ENCODE data around the gene ZNF853.
"Not testable (repeated sequence)": the region's sequence is repeated elsewhere in the genome, so short reads cannot be mapped to it uniquely, and the experiment has no call there.

Gene ZNF853

DNA sequence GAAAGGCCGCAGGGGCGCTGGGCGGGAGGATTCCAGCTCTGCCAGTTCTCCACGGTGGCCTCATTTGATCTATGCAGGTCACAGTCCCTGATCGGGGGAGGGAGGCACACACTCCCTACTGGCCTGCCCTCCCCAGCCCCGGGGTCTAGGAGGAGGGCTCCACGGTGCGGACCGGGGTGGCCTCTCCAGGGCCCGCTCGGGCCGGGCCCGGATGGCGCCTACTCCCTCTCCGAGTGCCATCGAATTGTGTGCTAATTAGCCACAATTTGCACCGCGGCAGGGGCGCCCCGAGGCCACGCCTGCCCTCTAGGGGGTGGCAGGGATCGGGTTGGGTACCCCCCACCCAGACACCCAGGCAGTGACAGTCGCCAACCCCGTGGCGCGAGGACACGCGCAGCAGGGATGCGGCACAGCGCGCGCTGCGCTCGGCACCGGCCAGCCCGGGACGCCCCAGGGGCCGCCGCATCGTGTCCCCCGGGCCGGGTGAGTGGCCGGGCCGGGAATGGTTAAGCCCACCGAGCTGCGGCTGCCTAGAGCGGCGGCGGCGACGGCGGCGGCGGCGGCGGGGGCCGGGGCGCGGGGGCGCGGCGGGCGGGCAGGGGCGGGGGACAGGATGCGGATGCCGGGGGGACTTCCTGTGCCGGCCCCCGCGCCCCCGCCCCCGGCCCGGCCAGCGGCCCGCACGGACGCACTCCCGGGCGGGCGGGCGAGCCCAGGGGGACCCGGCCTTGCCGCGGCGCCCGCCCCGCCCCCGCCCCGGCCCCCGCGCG, at the start of gene ZNF853:
Gene ZNF853 (plus strand): TSS at position 658 of the 770 bp plus-strand sequence. CDS start 565 bp downstream, outside the sequence.
- no peak for DNase-seq

DNA sequence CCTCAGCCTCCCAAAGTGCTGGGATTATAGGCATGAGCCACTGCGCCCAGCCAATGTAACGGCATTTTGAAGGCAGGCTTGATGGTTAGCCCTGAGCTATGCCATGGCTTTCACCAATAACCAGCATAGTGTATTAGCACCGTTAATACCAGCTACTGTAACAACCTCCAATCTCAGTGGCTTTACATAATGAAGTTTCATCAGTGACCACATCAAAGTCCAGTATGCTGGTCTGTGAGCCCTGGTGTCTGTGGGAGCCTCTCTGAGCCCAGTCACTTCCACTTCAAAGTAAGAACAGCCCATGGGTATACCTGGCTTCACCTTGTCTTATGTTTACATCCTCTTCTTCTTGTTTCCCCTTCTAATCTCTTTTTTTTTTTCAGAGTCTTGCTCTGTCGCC, 49.8 kb upstream of the ZNF853 start:
- DNase-seq, result no peak

DNA sequence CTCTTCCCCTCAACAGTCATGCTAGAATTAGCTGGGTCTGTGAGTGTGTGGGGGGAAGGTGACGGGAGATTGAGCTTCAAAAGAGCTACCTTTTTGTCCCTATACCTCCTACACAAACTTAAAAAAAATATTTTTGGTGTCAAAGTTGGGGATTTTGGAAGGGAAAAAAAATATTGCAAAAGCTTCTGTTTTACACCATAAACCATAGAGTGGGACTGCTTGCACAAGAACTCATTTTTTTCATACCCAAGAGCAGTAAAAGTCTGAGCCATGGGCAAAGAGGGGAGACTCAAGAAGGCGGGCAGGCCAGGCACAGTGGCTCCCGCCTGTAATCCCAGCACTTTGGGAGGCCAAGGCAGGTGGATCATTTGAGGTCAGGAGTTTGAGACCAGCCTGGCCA, 47.5 kb upstream of the ZNF853 start:
- DNase-seq, result no peak

GRCh38 chr7:6571160-6571779, 44.1 kb upstream of the ZNF853 start:
- no peak for DNase-seq

GRCh38 chr7:6575281-6576023, 40.0 kb upstream of the ZNF853 start:
- DNase-seq, result no peak

DNA sequence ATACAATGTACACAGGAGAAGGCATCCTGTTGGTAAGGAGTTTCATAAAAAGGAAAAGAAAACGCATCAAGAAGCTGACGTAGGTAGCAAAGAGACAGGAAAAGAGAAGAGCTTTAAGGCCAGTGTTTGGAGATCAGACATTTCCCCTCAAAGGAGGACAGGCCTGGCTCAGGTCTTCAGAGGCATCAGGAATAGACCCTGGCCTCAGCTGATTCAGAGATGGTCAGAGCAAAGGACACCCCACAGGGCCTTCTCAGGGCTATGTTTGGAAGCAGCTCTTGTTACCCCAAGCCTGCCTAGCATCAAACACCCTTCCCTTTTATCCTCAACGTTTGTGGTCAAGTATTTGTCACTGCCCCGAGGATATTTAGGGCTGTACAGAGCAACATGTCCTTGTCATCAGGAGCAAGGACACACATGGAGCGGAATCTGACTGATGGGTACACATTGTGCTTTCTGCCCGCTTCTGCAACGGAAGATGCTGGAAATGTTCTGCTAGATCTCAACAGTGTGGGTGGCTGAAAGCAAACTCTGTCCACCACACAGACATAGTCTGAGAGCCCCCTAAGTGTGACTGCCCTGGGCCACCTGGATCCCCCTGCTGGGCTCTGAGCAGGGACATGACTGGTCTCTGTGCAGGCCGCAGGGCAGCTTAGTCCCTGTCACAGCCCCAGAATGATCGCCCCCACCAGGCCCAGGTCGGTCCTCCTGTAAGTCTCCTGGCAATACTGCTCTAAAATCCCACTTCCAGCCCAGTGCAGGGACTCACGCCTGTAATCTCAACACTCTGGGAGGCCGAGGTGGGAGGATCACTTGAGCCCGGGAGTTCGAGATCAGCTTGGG, 39.2 kb upstream of the ZNF853 start:
- DNase-seq, result no peak

DNA sequence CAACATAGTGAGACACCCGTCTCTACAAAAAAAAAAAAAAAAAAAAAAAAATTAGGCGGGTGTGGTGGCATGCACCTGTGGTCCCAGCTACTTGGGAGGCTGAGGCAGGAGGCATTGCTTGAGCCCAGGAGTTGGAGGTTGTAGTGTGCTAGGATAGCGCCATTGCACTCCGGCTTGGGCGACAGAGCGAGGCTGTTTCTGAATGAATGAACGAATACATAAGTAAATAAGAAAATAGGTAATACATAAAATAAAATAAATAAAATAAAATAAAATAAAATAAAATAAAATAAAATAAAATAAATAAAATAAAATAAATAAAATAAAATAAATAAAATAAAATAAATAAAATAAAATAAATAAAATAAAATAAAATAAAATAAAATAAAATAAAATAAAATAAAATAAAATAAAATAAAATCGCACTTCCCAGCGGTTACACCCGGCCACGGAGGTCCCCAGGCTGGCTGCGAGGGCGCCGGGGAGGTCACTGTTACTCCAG, 38.5 kb upstream of the ZNF853 start:
- not testable (repeated sequence) for DNase-seq

DNA sequence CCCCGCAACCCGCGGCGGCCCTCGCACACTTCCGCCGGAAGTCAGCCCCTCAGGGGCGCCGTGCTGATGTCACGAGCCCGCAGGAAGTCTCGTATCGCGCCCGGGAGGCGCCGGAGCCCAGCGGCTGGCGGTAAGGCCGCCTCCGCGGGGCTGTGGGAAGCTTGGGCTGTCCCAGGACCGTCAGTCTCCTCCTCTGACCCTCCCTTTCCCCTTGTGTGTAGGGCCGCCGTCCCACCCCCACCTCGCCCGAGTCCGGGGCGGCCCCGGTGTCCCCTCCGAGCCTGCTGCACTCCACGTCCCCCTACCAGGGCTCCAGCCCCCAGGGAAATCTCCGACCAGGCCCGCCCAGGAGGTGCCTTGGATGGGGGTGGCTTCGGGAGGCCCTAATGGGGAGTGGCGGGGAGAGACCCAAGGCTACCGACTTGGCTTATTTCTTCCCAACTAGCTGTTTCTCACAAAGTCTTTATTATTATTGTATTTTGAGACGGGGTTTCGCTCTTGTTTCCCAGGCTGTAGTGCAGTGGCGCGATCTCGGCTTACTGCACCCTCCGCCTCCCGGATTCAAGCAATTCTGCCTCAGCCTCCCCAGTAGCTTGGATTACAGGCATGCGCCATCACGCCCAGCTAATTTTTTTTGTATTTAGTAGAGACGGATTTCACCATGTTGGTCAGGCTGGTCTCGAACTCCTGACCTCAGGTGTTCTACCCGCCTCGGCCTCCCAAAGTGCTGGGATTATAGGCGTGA, 37.9 kb upstream of the ZNF853 start, which contains the start of gene ZDHHC4:
Gene ZDHHC4 (plus strand): TSS at position 86 of the 745 bp plus-strand sequence. CDS start 3,108 bp downstream, outside the sequence.
- DNase-seq, result peak; percentile 84

DNA sequence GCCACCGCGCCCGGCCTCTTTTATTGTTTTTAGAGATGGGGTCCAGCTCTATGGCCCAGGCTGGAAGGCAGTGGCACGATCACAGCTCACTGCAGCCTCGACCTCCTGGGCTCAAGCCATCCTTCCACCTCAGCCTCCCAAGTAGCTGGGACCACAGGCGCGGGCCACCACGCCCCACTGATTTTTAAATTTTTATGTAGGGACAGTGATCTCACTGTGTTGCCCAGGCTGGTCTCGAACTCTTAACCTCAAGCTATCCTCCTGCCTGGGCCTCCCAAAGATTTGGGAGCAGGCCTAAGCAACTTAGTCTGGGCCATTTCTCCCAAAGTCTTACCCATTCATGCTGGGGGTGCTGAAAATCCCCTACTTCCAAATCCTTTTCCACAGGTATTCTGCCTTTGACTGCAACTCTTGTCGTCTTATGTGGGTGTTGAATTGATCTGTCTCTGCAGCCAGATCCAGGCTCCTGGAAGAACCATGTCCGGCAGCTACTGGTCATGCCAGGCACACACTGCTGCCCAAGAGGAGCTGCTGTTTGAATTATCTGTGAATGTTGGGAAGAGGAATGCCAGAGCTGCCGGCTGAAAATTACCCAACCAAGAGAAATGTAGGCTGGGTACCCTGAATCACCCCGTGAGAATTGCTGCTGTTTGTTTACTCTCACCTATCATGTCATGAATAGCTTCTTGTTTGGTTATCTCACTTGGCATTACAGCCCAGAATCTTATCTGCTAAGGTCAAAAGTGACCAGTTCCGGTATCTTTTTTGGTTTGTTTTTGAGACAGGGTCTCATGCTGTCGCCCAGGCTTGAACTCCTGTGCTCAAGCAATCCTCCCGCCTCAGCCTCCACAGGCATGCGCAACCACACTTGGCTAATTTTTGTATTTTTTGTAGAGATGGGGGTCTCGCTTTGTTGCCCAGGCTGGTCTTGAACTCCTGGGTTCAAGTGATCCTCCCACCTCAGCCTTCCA, 37.0 kb upstream of the ZNF853 start:
- DNase-seq, result no peak

GRCh38 chr7:6579446-6579845, 36.0 kb upstream of the ZNF853 start:
- no peak for DNase-seq

GRCh38 chr7:6585746-6586432, 29.5 kb upstream of the ZNF853 start:
- DNase-seq, result not testable (repeated sequence)

GRCh38 chr7:6588566-6588965, 26.8 kb upstream of the ZNF853 start:
- no peak for DNase-seq

- DNase-seq, result no peak
These were observed 26.1 kb upstream of the ZNF853 start for GRCh38 chr7:6589151-6589828.

- peak; percentile 78 for DNase-seq
These were observed 25.4 kb upstream of the ZNF853 start, which contains the start of gene INTS15 for GRCh38 chr7:6589829-6590644. Gene INTS15 (plus strand): TSS chr7:6590021. CDS start chr7:6590284, 263 bp downstream.

DNA sequence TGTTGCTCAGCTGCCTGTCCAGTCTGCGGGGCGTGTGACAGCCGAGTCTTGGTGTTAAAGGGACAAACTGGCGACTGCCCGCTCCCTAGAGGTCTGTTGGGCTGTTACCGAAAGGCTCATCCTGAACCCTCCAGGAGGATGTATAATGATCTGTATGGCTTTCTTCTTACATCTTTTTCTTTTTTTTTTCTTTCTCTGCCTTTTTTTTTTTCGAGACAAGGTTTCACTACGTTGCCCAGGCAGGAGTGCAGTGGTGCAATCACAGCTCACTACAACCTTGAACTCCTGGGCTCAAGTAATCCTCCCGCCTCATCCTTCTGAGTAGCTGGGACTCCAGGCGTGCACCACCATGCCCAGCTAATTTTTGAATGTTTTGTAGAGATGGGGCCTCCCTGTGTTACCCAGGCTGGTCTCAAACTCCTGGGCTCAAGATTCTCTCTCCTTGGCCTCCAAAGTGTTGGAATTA, 24.7 kb upstream of the ZNF853 start:
- no peak for DNase-seq

- DNase-seq, result no peak
These were observed 15.3 kb upstream of the ZNF853 start for GRCh38 chr7:6600093-6600492.

GRCh38 chr7:6604458-6604857, 11.0 kb upstream of the ZNF853 start:
- DNase-seq, result no peak

All from CD4-positive, alpha-beta T cell treated with Interleukin-4 for 4 hours (primary cell).